ENCODE measurements around the gene EMP3. TPM values are rescaled to one million over a fixed set of nuclear protein-coding genes. Genes with fewer than 3 reads are reported as not detected.
"Not testable (repeated sequence)": the region's sequence is repeated elsewhere in the genome, so short reads cannot be mapped to it uniquely, and the experiment has no call there.

The EMP3 gene
- total RNA-seq, 1 donor from 2014 or later = 253 TPM

DNA sequence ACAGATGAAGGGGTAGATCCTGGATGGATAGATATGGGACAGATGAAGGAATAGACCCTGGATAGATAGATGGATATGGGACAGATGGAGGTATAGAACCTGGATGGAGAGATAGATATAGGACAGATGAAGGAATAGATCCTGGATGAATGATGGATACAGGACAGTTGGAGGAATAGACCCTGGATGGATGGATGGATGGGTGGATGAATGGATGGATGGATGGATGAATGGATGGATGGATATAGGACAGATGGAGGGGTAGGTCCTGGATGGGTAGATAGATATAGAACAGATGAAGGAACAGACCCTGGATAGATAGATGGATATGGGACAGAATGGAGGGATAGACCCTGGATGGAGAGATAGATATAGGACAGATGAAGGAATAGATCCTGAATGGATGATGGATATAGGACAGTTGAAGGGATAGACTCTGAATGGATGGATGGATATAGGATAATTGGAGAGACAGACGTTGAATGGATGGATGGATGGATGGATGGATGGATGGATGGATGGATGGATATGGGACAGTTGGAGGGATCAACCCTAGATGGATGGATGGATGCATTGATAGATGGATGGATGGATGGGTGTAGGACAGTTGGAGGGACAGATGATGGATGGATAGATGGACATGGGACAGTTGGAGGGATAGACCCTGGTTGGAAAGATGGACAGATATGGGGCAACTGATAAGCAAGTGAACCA lies 23.3 kb upstream of the EMP3 start:
- Mint-ChIP-seq H3K36me3 (ENCODE audit: low read depth) (no peaks in the 10 kb centered on the region), H3K4me3 (no peak overlapping the region), H3K9me3 (no peaks in the 10 kb centered on the region), H3K4me1 (ENCODE audit: low read depth) (no peaks in the 10 kb centered on the region), H3K27me3 (ENCODE audit: insufficient read depth) (no peaks in the 10 kb centered on the region), H3K27ac (no peak overlapping the region)
- no peak for DNase-seq (ENCODE audit: low spot score)
- intact Hi-C loops (cut with micrococcal nuclease) = no loop called here

DNA sequence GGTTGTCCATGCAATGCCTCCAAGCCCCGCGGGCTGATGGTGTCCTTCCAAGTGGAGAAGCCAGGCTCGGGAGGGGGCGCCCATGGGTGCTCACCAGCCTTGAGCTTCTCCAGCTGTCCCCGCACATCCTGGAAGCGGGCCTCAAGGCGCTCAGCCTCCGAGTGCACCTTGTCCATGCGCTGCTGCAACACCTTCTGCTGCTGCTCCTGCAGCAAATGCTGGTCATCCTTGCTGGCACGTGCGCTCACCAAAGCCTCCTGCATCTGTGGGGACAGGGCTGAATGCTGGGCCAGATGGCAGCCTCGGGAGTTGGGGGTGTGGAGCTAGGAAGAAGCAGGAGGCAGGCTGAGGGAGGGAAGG lies 22.8 kb upstream of the EMP3 start:
- Mint-ChIP-seq H3K27me3 (ENCODE audit: insufficient read depth) (no peaks in the 10 kb centered on the region), H3K9me3 (no peaks in the 10 kb centered on the region), H3K4me1 (ENCODE audit: low read depth) (no peaks in the 10 kb centered on the region), H3K27ac (no peak overlapping the region), H3K4me3 (no peak overlapping the region), H3K36me3 (ENCODE audit: low read depth) (no peaks in the 10 kb centered on the region)
- no peak for DNase-seq (ENCODE audit: low spot score)
- intact Hi-C loops (cut with micrococcal nuclease) = no loop called here

DNA sequence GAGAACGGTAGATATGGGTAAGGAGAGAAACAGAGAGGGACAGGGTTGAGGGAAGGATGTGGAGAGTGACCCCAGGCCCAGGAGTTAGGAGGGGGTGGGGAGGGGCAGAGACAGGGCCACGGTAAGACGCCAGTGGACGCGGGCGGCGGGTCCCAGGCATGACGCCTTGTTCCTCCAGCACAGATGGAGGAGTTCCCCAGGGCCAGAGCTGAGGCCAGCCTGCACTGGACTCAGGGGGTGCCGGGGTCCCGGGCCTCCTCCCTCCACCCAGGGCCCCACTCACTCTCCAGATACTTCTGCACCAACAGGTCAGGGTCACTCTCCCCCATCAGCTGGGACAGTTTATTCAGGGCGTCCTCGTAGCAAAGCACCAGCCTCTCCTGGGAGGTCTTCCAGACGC lies 22.0 kb upstream of the EMP3 start:
- Mint-ChIP-seq H3K4me1 (ENCODE audit: low read depth) (no peaks in the 10 kb centered on the region), H3K27me3 (ENCODE audit: insufficient read depth) (no peaks in the 10 kb centered on the region), H3K9me3 (no peaks in the 10 kb centered on the region), H3K27ac (no peak overlapping the region), H3K4me3 (no peak overlapping the region), H3K36me3 (ENCODE audit: low read depth) (no peaks in the 10 kb centered on the region)
- intact Hi-C loops (cut with micrococcal nuclease) = no loop called here
- no peak for DNase-seq (ENCODE audit: low spot score)

DNA sequence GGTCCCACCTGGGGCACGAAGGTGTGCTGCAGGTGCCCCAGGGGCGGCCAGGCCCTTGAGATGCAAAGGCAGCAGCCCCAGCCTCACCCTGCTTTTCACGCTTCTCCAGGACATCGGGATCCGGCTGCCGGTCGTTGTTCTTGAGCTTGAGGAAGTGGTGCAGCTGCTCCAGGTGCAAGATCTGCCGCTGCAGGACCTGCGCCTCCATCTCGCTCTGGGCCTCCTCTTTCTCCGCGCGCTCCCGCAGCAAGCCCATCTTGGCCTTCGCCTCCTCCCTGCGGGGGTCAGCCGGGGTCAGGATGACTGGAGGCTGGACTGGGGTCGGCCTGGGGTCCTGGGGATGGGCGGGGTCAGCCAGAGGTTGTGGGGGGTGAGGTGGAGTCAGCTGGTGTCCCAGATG lies 21.5 kb upstream of the EMP3 start:
- Mint-ChIP-seq H3K36me3 (ENCODE audit: low read depth) (no peaks in the 10 kb centered on the region), H3K4me1 (ENCODE audit: low read depth) (no peaks in the 10 kb centered on the region), H3K27ac (no peak overlapping the region), H3K27me3 (ENCODE audit: insufficient read depth) (no peaks in the 10 kb centered on the region), H3K4me3 (no peak overlapping the region), H3K9me3 (no peaks in the 10 kb centered on the region)
- intact Hi-C loops (cut with micrococcal nuclease) = no loop called here
- DNase-seq (ENCODE audit: low spot score) = no peak

DNA sequence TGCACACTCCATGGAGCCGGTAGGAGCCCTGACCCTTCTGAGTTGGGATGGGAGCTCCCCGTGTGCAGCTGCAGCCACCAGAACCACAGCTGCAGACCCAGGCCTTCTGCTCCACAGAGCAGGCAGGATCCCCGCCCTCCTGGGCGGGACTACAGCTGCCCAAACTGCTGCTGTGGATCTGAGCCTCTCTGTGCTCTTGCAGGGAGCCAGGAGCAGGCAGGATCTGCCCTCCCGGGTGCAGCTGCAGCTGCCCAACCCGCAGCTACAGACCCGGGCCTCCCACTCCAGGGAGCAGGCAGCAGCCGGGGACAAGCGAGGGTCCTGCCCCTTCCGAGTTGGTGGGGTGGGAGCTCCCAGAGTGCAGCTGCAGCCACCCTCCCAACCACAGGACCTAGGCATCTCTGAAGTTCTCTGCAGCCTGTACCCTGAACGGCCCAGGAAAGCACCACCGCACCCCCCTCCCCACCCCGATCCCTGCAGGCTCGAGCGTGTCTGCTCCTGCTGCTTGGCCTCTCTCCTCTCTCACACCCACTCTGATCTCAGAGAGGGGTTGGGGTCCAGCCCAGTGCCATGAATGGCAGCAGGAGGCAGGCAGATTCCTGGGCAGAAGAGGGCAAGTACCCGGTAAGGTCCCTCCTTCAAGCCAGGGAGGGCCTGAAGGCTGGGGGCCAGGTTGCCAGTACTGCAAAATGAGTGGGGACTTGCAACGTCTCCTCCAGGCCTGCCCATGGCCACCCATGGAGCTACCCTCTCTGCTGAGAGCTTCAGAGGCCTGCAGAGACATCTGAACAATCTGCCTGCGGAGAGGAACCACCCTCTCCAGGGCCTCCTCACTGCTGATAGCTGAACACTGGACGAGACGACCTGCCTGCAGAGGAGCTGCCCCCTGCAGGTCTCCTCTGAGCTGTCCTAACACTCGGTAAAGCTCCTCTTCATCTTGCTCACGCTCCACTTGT lies 16.4 kb upstream of the EMP3 start:
- no peak for DNase-seq (ENCODE audit: low spot score)
- Mint-ChIP-seq H3K27ac (no peak overlapping the region), H3K36me3 (ENCODE audit: low read depth) (no peaks in the 10 kb centered on the region), H3K9me3 (no peaks in the 10 kb centered on the region), H3K27me3 (ENCODE audit: insufficient read depth) (peaks cover 6% of the 10 kb centered on the region), H3K4me1 (ENCODE audit: low read depth) (no peaks in the 10 kb centered on the region), H3K4me3 (no peak overlapping the region)
- intact Hi-C loops (cut with micrococcal nuclease) = no loop called here

DNA sequence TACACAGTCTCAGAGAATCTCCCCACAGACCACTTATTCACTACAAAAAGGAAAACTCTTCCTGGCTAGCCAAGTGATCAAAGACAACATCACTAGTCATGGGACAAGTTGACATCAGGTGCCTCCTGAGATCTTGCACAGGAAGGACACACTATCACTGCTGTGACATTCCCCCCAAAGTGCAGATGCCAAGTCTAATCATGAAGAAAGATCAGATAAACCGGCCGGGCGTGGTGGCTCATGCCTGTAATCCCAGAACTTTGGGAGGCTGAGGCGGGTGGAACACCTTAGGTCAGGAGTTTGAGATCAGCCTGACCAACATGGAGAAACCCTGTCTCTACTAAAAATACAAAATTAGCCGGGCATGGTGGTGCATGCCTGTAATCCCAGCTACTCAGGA lies 15.6 kb upstream of the EMP3 start:
- H3K4me1 Mint-ChIP-seq (ENCODE audit: low read depth); H3K9me3 Mint-ChIP-seq; H3K36me3 Mint-ChIP-seq (ENCODE audit: low read depth); H3K4me3 Mint-ChIP-seq; H3K27ac Mint-ChIP-seq; DNase-seq (ENCODE audit: low spot score); H3K27me3 Mint-ChIP-seq (ENCODE audit: insufficient read depth); intact Hi-C loops (cut with micrococcal nuclease): not testable (repeated sequence)

DNA sequence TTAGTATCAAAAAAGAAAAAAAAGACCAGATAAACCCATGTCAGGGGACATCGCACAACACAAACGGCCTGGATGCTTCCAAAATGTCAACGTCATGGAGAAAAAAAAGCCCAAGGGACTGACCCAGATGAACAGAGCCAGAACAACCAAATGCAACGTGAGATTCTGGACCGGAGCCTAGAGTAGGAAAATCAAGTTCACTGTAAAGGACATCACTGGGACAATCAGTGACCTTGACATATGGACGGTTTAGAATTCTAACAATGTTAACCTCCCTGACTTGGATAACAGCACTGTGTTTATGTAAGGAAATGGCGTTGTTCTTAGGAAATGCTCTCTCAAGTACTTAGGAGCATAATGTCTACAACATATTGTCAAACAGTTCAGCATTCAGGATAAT lies 15.1 kb upstream of the EMP3 start:
- Mint-ChIP-seq H3K4me1 (ENCODE audit: low read depth) (no peaks in the 10 kb centered on the region), H3K27ac (no peak overlapping the region), H3K9me3 (no peaks in the 10 kb centered on the region), H3K4me3 (no peak overlapping the region), H3K27me3 (ENCODE audit: insufficient read depth) (peaks cover 6% of the 10 kb centered on the region), H3K36me3 (ENCODE audit: low read depth) (no peaks in the 10 kb centered on the region)
- DNase-seq (ENCODE audit: low spot score) = no peak
- intact Hi-C loops (cut with micrococcal nuclease) = no loop called here

DNA sequence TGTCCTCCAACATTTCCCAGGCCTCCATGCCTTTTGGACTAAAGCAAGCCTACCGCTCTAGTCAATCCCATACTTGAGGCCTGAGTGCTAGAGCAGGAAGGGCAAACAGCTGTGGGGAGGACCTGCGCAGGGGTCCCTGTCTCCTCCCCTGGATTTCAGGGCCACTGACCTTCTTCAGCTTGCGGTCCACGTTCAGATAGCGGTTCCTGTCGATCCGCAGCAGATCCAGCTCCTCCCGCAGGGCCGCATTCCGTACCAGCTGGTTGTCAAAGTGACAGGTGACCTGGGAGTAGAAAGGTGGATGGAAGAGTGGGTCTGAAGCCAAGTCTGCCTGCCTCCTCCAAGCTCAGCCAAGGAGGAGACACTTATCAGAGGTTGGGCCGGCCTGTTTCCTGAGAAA lies 14.0 kb upstream of the EMP3 start:
- intact Hi-C loops (cut with micrococcal nuclease) = no loop called here
- Mint-ChIP-seq H3K36me3 (ENCODE audit: low read depth) (no peaks in the 10 kb centered on the region), H3K27me3 (ENCODE audit: insufficient read depth) (peaks cover 6% of the 10 kb centered on the region), H3K4me1 (ENCODE audit: low read depth) (no peaks in the 10 kb centered on the region), H3K4me3 (no peak overlapping the region), H3K9me3 (no peaks in the 10 kb centered on the region), H3K27ac (no peak overlapping the region)
- DNase-seq (ENCODE audit: low spot score) = no peak

DNA sequence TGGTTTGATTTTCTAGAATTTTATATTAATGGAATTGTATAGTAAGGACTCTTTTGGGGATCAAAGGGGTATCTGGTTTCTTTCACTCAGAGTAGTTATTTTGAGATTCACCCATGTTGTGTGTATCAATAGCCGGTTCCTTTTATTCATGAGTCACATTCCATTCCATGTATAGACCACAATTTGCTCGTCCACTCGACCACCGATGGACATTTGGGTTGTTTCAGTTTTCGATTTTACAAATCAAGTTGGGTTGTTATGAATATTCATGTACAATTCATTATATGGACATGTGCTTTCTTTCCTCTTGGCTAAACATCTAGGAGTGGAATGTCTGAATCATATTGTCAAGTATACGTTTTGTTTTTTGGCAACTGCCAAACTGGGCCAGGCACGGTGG lies 9.6 kb upstream of the EMP3 start:
- no peak overlapping the region for H3K4me3 Mint-ChIP-seq
- H3K36me3 Mint-ChIP-seq (ENCODE audit: low read depth) = no peaks in the 10 kb centered on the region
- H3K9me3 Mint-ChIP-seq = no peaks in the 10 kb centered on the region
- no peak overlapping the region for H3K27ac Mint-ChIP-seq
- peaks cover 11% of the 10 kb centered on the region for H3K4me1 Mint-ChIP-seq (ENCODE audit: low read depth)
- no peak for DNase-seq (ENCODE audit: low spot score)
- intact Hi-C loops (cut with micrococcal nuclease) = no loop called here
- peaks cover 7% of the 10 kb centered on the region for H3K27me3 Mint-ChIP-seq (ENCODE audit: insufficient read depth)

DNA sequence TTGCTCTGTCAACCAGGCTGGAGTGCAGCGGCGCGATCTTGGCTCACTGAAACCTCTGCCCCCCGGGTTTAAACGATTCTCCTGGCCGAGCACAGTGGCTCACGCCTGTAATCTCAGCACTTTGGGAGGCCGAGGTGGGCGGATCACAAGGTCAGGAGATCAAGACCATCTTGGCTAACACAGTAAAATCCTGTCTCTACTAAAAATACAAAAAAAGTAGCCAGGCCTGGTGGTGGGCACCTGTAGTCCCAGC lies 7.7 kb upstream of the EMP3 start:
- H3K4me1 Mint-ChIP-seq (ENCODE audit: low read depth) = peaks cover 28% of the 10 kb centered on the region
- H3K27me3 Mint-ChIP-seq (ENCODE audit: insufficient read depth); H3K4me3 Mint-ChIP-seq; H3K27ac Mint-ChIP-seq; H3K9me3 Mint-ChIP-seq; H3K36me3 Mint-ChIP-seq (ENCODE audit: low read depth); DNase-seq (ENCODE audit: low spot score); intact Hi-C loops (cut with micrococcal nuclease): not testable (repeated sequence)

DNA sequence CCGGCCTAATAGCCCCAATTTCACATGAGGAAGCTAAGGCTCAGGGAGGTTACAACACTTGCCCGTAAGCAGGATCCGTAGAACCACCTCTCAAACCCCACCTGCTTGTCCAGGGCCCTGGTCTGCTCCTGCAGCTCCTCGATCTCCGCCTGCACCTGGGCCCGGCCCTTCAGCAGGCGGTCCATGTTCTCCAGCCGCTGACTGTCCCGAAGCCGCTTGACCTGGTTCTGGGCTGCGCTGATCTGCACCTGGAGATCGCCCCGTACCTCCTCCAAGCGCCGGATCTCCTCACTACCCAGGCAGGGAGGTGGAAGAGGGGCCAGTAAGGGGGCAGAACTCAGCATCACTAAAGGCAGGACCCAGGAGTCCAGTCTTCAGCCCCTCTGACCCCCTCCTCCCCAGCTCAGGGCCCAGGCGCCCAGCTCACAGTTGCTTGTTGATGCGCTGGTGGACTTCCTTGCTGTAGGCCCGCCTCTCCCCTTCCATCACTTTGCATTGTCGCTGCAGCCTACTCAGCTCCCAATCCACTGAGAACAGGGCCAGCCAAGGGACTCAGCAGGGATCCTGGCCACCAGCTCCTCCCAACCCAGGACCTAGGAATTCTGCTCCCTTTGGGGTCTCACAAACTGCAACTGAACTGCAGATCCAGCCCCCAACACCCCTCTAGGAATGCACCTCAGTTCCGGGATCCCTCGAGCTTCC lies 6.9 kb upstream of the EMP3 start:
- H3K36me3 Mint-ChIP-seq (ENCODE audit: low read depth) = no peaks in the 10 kb centered on the region
- no peak overlapping the region for H3K4me3 Mint-ChIP-seq
- intact Hi-C loops (cut with micrococcal nuclease) = no loop called here
- no peaks in the 10 kb centered on the region for H3K9me3 Mint-ChIP-seq
- DNase-seq (ENCODE audit: low spot score) = no peak
- peaks cover 2% of the 10 kb centered on the region for H3K27me3 Mint-ChIP-seq (ENCODE audit: insufficient read depth)
- no peak overlapping the region for H3K27ac Mint-ChIP-seq
- peaks cover 36% of the 10 kb centered on the region for H3K4me1 Mint-ChIP-seq (ENCODE audit: low read depth)

DNA sequence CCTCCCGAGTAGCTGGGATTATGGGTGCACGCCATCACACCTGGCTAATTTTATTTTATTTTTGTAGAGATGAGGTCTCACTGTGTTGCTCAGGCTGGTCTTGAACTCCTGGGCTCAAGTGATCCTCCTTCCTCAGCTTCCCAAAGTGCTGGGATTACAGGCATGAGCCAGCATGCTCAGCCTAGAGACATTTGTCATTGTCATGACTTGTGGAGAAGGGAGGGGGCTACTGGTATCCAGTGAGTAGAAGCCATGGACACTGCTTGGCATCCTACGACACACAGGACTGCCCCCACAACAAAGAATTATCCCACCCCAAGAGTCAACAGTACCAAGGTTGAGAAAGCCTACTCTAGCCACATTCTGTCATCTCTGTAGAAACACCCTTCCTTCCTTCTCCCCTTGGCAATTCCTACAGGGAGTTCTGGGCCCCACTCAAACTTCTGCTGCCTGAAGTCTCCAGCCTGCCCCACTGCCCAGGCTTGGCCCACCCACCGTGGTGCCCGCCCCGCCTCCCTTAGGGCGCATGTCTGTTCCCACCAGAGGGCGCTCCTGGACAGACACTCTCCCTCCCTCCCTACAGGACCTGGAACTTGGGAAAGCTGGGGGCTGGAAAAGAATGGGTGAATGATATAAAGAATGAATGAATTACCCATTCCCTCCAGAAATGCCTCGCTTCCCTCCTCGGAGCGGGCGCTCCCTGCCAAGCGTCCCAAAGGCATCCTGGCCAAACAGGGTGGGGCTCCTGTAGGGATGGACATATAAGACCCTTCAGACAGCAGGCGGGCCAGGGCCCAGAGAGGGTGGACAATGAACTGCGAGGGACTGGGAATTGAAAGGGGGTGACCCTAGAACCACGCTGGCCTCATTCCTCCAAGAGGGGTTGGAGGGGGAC lies 5.5 kb upstream of the EMP3 start:
- Mint-ChIP-seq H3K4me1 (ENCODE audit: low read depth) (peaks cover 51% of the 10 kb centered on the region), H3K27me3 (ENCODE audit: insufficient read depth) (peaks cover 2% of the 10 kb centered on the region), H3K27ac (peak overlapping the region; percentile 40), H3K36me3 (ENCODE audit: low read depth) (no peaks in the 10 kb centered on the region), H3K4me3 (peak overlapping the region; percentile 87), H3K9me3 (no peaks in the 10 kb centered on the region)
- peak; percentile 68 for DNase-seq (ENCODE audit: low spot score)
- intact Hi-C loops (cut with micrococcal nuclease) = loop anchor here (2.0 to 10.0 kb wide), 9 partner anchors 31 to 715 kb away; partner anchors contain the start of genes BICRA, CARD8, CYTH2 and DBP

Data from activated T-helper 1 cell treated with anti-CD3 and anti-CD28 coated beads, Interleukin-12 subunit alpha, Interleukin-12 subunit beta, Interleukin-2, Interleukin-4 antibody, amounts not matched to agents 30 ng/mL and 10 ng/mL and 1 ng/mL, durations not matched to agents 14 hours and 24 hours and 36 hours (primary cell).